H1 (cell line): Measurements from ENCODE around the gene VMP1. TPM values are rescaled to one million over a fixed set of nuclear protein-coding genes. Genes with fewer than 3 reads are reported as not detected.

ENCODE experiments used
- CTCF ChIA-PET: fragments of 300-600 bp; sonication (Branson Sonifier 250); formaldehyde crosslinking; loops from one replicate; lab custom pipeline; 2021; ENCODE audit not compliant: partially characterized antibody; lab: Charles Lee
- POLR2A ChIA-PET: fragments of 300-600 bp; sonication (Branson Sonifier 250); formaldehyde crosslinking; loops from one replicate; lab custom pipeline; 2021; ENCODE audit warnings: inconsistent platforms; ENCODE audit not compliant: partially characterized antibody; lab: Charles Lee
- DNase-seq, 2 experiments: peaks; one replicate each; pipeline versions ENCODE4 v3.0.0 to v3.0.0-alpha.2; 2010 to 2022; ENCODE audit warnings: low spot score in 2 of 2, low read depth in 1 of 2, mixed read lengths in 1 of 2
- FAIRE-seq: peaks from 2 replicates; lab custom pipeline; 2011; peaks lifted over from hg19 to GRCh38; lab: Jason Lieb, UNC
- H2AFZ ChIP-seq: 2 replicates; pipeline ENCODE4 v1.8.1; 2012; ENCODE audit warnings: low read length, inconsistent platforms
- H2AK5ac ChIP-seq: 2 replicates; pipeline ENCODE4 v1.6.1; 2013; ENCODE audit warnings: low read depth, low read length
- H2BK120ac ChIP-seq: replicated peaks from 2 replicates; pipeline ENCODE3; 2013; ENCODE audit warnings: low read depth, low read length, inconsistent platforms
- H2BK12ac ChIP-seq: 2 replicates; pipeline ENCODE4 v1.6.1; 2013; ENCODE audit warnings: low read depth, low read length
- H2BK15ac ChIP-seq: 2 replicates; pipeline ENCODE4 v1.6.1; 2013; ENCODE audit warnings: low read length
- H2BK20ac ChIP-seq: 2 replicates; pipeline ENCODE4 v1.6.1; 2013; ENCODE audit warnings: low read length
- H2BK5ac ChIP-seq: 2 replicates; pipeline ENCODE4 v1.6.1; 2013; ENCODE audit warnings: low read depth, low read length
- H3K14ac ChIP-seq: 2 replicates; pipeline ENCODE4 v1.6.1; 2013; ENCODE audit warnings: inconsistent platforms; ENCODE audit not compliant: insufficient read length
- H3K18ac ChIP-seq: 2 replicates; pipeline ENCODE4 v1.6.1; 2013; ENCODE audit warnings: low read length; ENCODE audit errors: extremely low read depth
- H3K23ac ChIP-seq: 2 replicates; pipeline ENCODE4 v1.6.1; 2013; ENCODE audit warnings: inconsistent platforms; ENCODE audit not compliant: insufficient read length
- H3K23me2 ChIP-seq: 2 replicates; pipeline ENCODE4 v1.6.1; 2013; ENCODE audit warnings: low read depth, low read length
- H3K27ac ChIP-seq: 2 replicates; pipeline ENCODE4 v1.6.1; 2011; ENCODE audit warnings: low read depth, low read length, inconsistent platforms
- H3K27me3 ChIP-seq, 4 experiments: replicated peaks in 1 of 4; 1 replicate in 1 of 4; 2 replicates in 3 of 4; pipeline versions ENCODE4 v1.6.1 to v1.8.1; 2011 to 2013; ENCODE audit warnings: low read length in 3 of 4, mild to moderate bottlenecking in 3 of 4, inconsistent platforms in 2 of 4, mixed read lengths in 2 of 4, moderate library complexity in 1 of 4; ENCODE audit not compliant: control insufficient read depth in 3 of 4, insufficient read depth in 3 of 4; ENCODE audit errors: extremely low read depth in 1 of 4
- H3K36me3 ChIP-seq, 4 experiments: 2 replicates each; pipeline versions ENCODE4 v1.6.1 to v1.8.1; 2011 to 2013; ENCODE audit warnings: mild to moderate bottlenecking in 4 of 4, low read length in 3 of 4, moderate library complexity in 2 of 4, control low read depth in 1 of 4, inconsistent platforms in 1 of 4; ENCODE audit not compliant: insufficient read depth in 4 of 4, control insufficient read depth in 2 of 4
- H3K4ac ChIP-seq: replicated peaks from 2 replicates; pipeline ENCODE3; 2013; ENCODE audit warnings: low read length, low read depth, mixed read lengths, inconsistent platforms; ENCODE audit not compliant: insufficient read length
- H3K4me1 ChIP-seq, 4 experiments: replicated peaks in 1 of 4; 1 replicate in 1 of 4; 2 replicates in 3 of 4; pipeline versions ENCODE4 v1.6.1 to v1.8.1; 2011 to 2013; ENCODE audit warnings: low read length in 3 of 4, inconsistent platforms in 2 of 4, mixed read lengths in 1 of 4; ENCODE audit not compliant: insufficient read depth in 4 of 4, control insufficient read depth in 3 of 4
- H3K4me2 ChIP-seq, 2 experiments: 2 replicates each; pipeline versions ENCODE4 v1.6.1 to v1.8.1; 2011 to 2013; ENCODE audit warnings: low read depth in 2 of 2, low read length in 2 of 2, control low read depth in 1 of 2, inconsistent platforms in 1 of 2, mild to moderate bottlenecking in 1 of 2; ENCODE audit not compliant: insufficient read depth in 1 of 2
- H3K4me3 ChIP-seq, 4 experiments: fragments of 200-600, 300-600 bp in 1 of 4; sonication (generic), shearing (Covaris generic), sonication (Bioruptor Twin) in 1 of 4; 2 replicates each; pipeline versions ENCODE4 v1.5.1 to v1.8.1; 2011 to 2016; ENCODE audit warnings: low read length in 4 of 4, low read depth in 3 of 4, control low read depth in 2 of 4, inconsistent platforms in 2 of 4, mild to moderate bottlenecking in 2 of 4, mixed read lengths in 1 of 4, moderate library complexity in 1 of 4; ENCODE audit not compliant: insufficient read depth in 2 of 4; ENCODE audit errors: extremely low read depth in 1 of 4
- H3K56ac ChIP-seq: replicated peaks from 2 replicates; pipeline ENCODE3; 2013; ENCODE audit warnings: low read depth, mild to moderate bottlenecking, mixed read lengths, low read length, inconsistent platforms; ENCODE audit not compliant: insufficient read length
- H3K79me1 ChIP-seq: 2 replicates; pipeline ENCODE4 v1.6.1; 2013; ENCODE audit warnings: low read depth, low read length, control low read depth
- H3K79me2 ChIP-seq, 2 experiments: 2 replicates each; pipeline versions ENCODE4 v1.6.1 to v1.8.1; 2012 to 2013; ENCODE audit warnings: low read length in 2 of 2, mild to moderate bottlenecking in 2 of 2, inconsistent platforms in 1 of 2; ENCODE audit not compliant: insufficient read depth in 2 of 2, control insufficient read depth in 1 of 2
- H3K9ac ChIP-seq, 4 experiments: replicated peaks in 1 of 4; 1 replicate in 1 of 4; 2 replicates in 3 of 4; pipeline versions ENCODE4 v1.6.1 to v1.8.1; 2011 to 2013; ENCODE audit warnings: low read depth in 3 of 4, low read length in 3 of 4, control low read depth in 2 of 4, mild to moderate bottlenecking in 2 of 4, moderate library complexity in 2 of 4, inconsistent platforms in 1 of 4; ENCODE audit errors: extremely low read depth in 1 of 4
- H3K9me3 ChIP-seq, 2 experiments: 2 replicates each; pipeline versions ENCODE4 v1.6.1 to v1.8.1; 2012 to 2013; ENCODE audit warnings: mild to moderate bottlenecking in 2 of 2, moderate library complexity in 2 of 2, control low read depth in 1 of 2, inconsistent platforms in 1 of 2, low read depth in 1 of 2, low read length in 1 of 2, mixed read lengths in 1 of 2; ENCODE audit not compliant: insufficient read depth in 2 of 2
- H4K20me1 ChIP-seq, 2 experiments: replicated peaks in 1 of 2; 2 replicates each; pipeline versions ENCODE3 to v1.8.1; 2011 to 2013; ENCODE audit warnings: inconsistent platforms in 2 of 2, low read length in 2 of 2, mild to moderate bottlenecking in 1 of 2; ENCODE audit not compliant: insufficient read depth in 2 of 2, control insufficient read depth in 1 of 2
- H4K5ac ChIP-seq: 2 replicates; pipeline ENCODE4 v1.6.1; 2013; ENCODE audit warnings: low read length, low read depth, mixed read lengths, inconsistent platforms; ENCODE audit not compliant: insufficient read length
- H4K8ac ChIP-seq: 2 replicates; pipeline ENCODE4 v1.8.0; 2013; ENCODE audit warnings: mild to moderate bottlenecking, moderate library complexity, low read length, inconsistent platforms; ENCODE audit not compliant: insufficient read depth; ENCODE audit errors: extremely low read depth
- H4K91ac ChIP-seq: replicated peaks from 2 replicates; pipeline ENCODE3; 2013; ENCODE audit warnings: low read length, mixed read lengths, inconsistent platforms; ENCODE audit not compliant: insufficient read length
- CEBPB ChIP-seq: IDR thresholded peaks from 2 replicates; pipeline ENCODE4 v1.6.1; 2012; ENCODE audit warnings: low read depth, low read length
- CHD1 ChIP-seq: IDR thresholded peaks from 2 replicates; pipeline ENCODE4 v1.6.1; 2012; ENCODE audit warnings: low read depth, low read length, improper control_type of control experiment
- POLR2A ChIP-seq, 2 experiments: IDR thresholded peaks; 1 replicate in 1 of 2; 2 replicates in 1 of 2; pipeline ENCODE4 v1.6.1; 2011; ENCODE audit warnings: low read depth in 2 of 2, low read length in 2 of 2, mild to moderate bottlenecking in 2 of 2; ENCODE audit errors: control extremely low read depth in 1 of 2
- WGBS, 2 experiments: shearing (Covaris generic) in 1 of 2; methylation state at CpG; one replicate each; pipeline versions ENCODE4 v1.1.6 to v1.1.7; 2013 to 2015; ENCODE audit warnings: low lambda C conversion rate in 2 of 2, mixed read lengths in 2 of 2, inconsistent platforms in 1 of 2, low coverage in 1 of 2, missing lambda C conversion rate in 1 of 2; ENCODE audit not compliant: insufficient replicate concordance in 2 of 2, insufficient coverage in 1 of 2, insufficient read length in 1 of 2; ENCODE audit errors: extremely low coverage in 1 of 2, missing lambda C conversion rate in 1 of 2; 5-methylcytosine and 5-hydroxymethylcytosine counted together
- polyA plus RNA-seq, 7 experiments: library from polyadenylated mRNA; depleted of rRNA in 3 of 7; stranded (reverse) in 5 of 7; unstranded in 2 of 7; fragments of >200 nt in 5 of 7; fragments of 200-250 nt in 2 of 7; gene quantifications; 1 replicate in 5 of 7; 2 replicates in 1 of 7; 4 replicates in 1 of 7; pipeline versions ENCODE4 v1.2.1 to v1.2.3, GENCODE V29; 2011 to 2013; ENCODE audit warnings: missing spikeins in 2 of 7, mixed read lengths in 2 of 7
- total RNA-seq: library from RNA; stranded (reverse); fragmentation: NEBNext Ultra II Directional; extraction: Animal tissue kit (Norgen Biotek cat#: 25700); gene quantifications from 2 replicates; pipeline ENCODE4 v1.2.1, GENCODE V29; 2021

The VMP1 gene
- total and polyA plus RNA-seq, 2 of the 8 experiments (the other 6 are each of a cell fraction or from before 2014, with no cell fraction given): 45.0 to 92.7 TPM

DNA sequence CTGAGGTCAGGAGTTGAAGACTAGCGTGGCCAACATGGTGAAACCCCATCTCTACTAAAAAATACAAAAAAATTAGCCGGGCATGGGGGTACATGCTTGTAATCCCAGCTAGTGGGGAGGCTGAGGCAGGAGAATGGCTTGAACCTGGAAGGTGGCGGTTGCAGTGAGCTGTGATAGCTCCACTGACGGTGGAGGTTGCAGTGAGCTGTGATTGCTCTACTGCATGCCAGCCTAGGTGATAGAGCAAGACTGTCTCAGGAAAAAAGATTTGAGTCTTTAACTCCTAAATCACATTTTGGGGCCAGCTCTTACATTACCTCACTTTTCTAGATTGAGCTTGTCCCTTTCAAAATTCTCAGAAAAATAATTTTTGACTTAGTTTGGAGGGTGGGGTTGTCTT is 15.2 kb downstream of the VMP1 start:
- peaks cover 0 to 42% of the 10 kb centered on the region in 2 experiments; a peak in 2 of 4 replicates for H3K79me2 ChIP-seq
- 91% methylated on average over 4 of the region's 4 CpGs; no CpG with 5 or more reads in 1 of the 2 experiments for WGBS, 2 experiments

More for the DNA sequence above, 15.2 kb downstream of the VMP1 start:
- POLR2A ChIA-PET: interaction anchor here (0.6 to 0.9 kb wide), 2 partner anchors 16 to 22 kb away, joined by 3 read pairs; partner anchors contain the start of gene PTRH2
- Histone ChIP-seq H2BK20ac (no peak overlapping the region), H2BK12ac (no peak overlapping the region), H2AK5ac (no peak overlapping the region), H2BK15ac (no peak overlapping the region), H3K4me2 (no peak overlapping the region), H4K91ac (no peak overlapping the region), H3K18ac (no peak overlapping the region), H2AFZ (no peak overlapping the region), H3K9ac (no peak overlapping the region)
- FAIRE-seq: no peak
- TF ChIP-seq POLR2A (IDR thresholded peaks at IDR 0.05; ENCODE audit: control extremely low read depth in 1 of 2, low read depth in 2 of 2, low read length in 2 of 2): no peak
- no peak for TF ChIP-seq CEBPB
- TF ChIP-seq CHD1: no peak
- TF ChIP-seq, all 59 proteins: peak for 0
- Histone ChIP-seq H3K4ac (no peak overlapping the region), H4K8ac (no peak overlapping the region), H2BK5ac (no peak overlapping the region), H3K23ac (no peak overlapping the region), H3K23me2 (no peaks in the 10 kb centered on the region), H3K9me3 (no peaks in the 10 kb centered on the region), H3K27me3 (no peaks in the 10 kb centered on the region), H2BK120ac (no peak overlapping the region), H3K14ac (no peak overlapping the region), H3K4me3 (no peak overlapping the region), H4K5ac (no peak overlapping the region), H4K20me1 (no peaks in the 10 kb centered on the region), H3K4me1 (0 out of 7 replicates have a peak, but pooled peaks cover 0 to 2% (median 0%) of the 10 kb centered on the region in 4 experiments), H3K56ac (no peak overlapping the region), H3K36me3 (no peaks in the 10 kb centered on the region), H3K27ac (no peak overlapping the region), H3K79me1 (peaks cover 5% of the 10 kb centered on the region; the same call in 1 of the 2 replicates)
- no peak for DNase-seq
- CTCF ChIA-PET: no interaction called here
